ENCODE data around the gene TRPM1.

DNA sequence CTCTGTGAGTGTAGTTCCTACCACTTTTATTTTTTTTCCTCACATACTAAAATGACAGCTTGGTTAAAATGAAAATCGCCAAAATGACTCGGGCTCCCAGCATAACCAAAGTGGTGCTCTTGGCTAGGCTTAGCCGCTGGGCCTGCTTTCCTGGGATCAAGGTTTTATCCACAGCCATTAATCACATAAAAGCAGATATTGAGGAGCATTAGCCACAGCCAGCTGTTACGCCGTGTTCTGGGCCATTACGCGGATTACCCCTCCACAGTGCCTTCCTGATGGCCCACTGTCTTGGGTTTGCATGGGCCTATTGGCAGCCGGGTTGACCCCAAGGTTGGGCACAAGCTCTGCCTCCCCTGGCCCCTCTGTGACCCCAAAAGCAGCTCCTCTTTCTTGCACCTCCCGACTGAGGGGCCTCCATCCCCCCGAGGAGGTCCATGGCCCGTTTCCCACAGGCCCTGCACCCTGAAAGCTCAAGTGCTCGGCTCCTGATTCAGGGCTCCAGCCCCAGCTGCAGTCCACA lies 30.4 kb upstream of the TRPM1 start:
- TF ChIP-seq POLR2AphosphoS5 (IDR thresholded peaks at IDR 0.05; ENCODE audit: low read depth, low read length) = no peak
- no peak for TF ChIP-seq REST (IDR thresholded peaks at IDR 0.05; ENCODE audit: insufficient read depth in 1 of 2, low read depth in 2 of 2, low read length in 2 of 2)
- no peak for TF ChIP-seq TAF1 (IDR thresholded peaks at IDR 0.05; ENCODE audit: borderline replicate concordance, insufficient read depth, low read length)
